Keratinocyte (primary cell): ENCODE data around the gene P2RX3.

Experiments used
- CTCF ChIP-seq, 3 experiments: IDR thresholded peaks in 1 of 3; conservative IDR thresholded peaks in 1 of 3; optimal IDR thresholded peaks in 1 of 3; 2 replicates in 2 of 3; 3 replicates in 1 of 3; pipeline versions ENCODE3 to v1.5.1; 2011; ENCODE audit warnings: low read length in 3 of 3, mild to moderate bottlenecking in 3 of 3, moderate library complexity in 2 of 3, control low read depth in 1 of 3, inconsistent platforms in 1 of 3; ENCODE audit not compliant: insufficient read depth in 2 of 3; ENCODE audit errors: extremely low read depth in 1 of 3
- EZH2 ChIP-seq: IDR thresholded peaks from one replicate; pipeline ENCODE4 v1.6.1; 2012; ENCODE audit warnings: inconsistent platforms, mild to moderate bottlenecking, low read length, moderate library complexity

GRCh38 chr11:57306940-57307565 lies 31.1 kb upstream of the P2RX3 start:
- TF ChIP-seq CTCF (optimal IDR thresholded peaks at IDR 0.05 in 1 of 3, IDR thresholded peaks at IDR 0.05 in 1 of 3, conservative IDR thresholded peaks at IDR 0.05 in 1 of 3; ENCODE audit: extremely low read depth in 1 of 3, insufficient read depth in 2 of 3, low read length in 3 of 3) (no peak), EZH2 (no peak)
